H9 (cell line): ENCODE measurements around the gene SMARCA1. TPM values are rescaled to one million over a fixed set of nuclear protein-coding genes. Genes with fewer than 3 reads are reported as not detected.

Experiments
- DNase-seq: peaks from one replicate; pipeline ENCODE4 v3.0.0-alpha.2; 2017
- H2AFZ ChIP-seq: one replicate; pipeline ENCODE4 v1.6.1; 2013; ENCODE audit warnings: mild to moderate bottlenecking, low read length, control low read depth, moderate library complexity
- H2AK5ac ChIP-seq: 2 replicates; pipeline ENCODE4 v1.6.1; 2013; ENCODE audit warnings: low read length, control low read depth, mixed read lengths; ENCODE audit not compliant: insufficient read length
- H2BK120ac ChIP-seq: one replicate; pipeline ENCODE4 v1.6.1; 2013; ENCODE audit warnings: low read depth, mild to moderate bottlenecking, low read length, control low read depth, inconsistent platforms; ENCODE audit not compliant: poor library complexity, severe bottlenecking
- H2BK12ac ChIP-seq: 2 replicates; pipeline ENCODE4 v1.6.1; 2013; ENCODE audit warnings: low read length, control low read depth, mixed read lengths, low read depth; ENCODE audit not compliant: insufficient read length
- H2BK15ac ChIP-seq: 2 replicates; pipeline ENCODE4 v1.6.1; 2013; ENCODE audit warnings: low read depth, low read length, control low read depth
- H2BK20ac ChIP-seq: one replicate; pipeline ENCODE4 v1.6.1; 2013; ENCODE audit warnings: low read depth, mild to moderate bottlenecking, low read length, control low read depth, inconsistent platforms; ENCODE audit not compliant: poor library complexity, severe bottlenecking
- H2BK5ac ChIP-seq: 2 replicates; pipeline ENCODE4 v1.6.1; 2013; ENCODE audit warnings: low read length, control low read depth, mixed read lengths; ENCODE audit not compliant: insufficient read length
- H3K14ac ChIP-seq: 2 replicates; pipeline ENCODE4 v1.6.1; 2013; ENCODE audit warnings: low read length, control low read depth; ENCODE audit not compliant: insufficient read depth
- H3K18ac ChIP-seq: 2 replicates; pipeline ENCODE4 v1.6.1; 2013; ENCODE audit warnings: low read depth, mild to moderate bottlenecking, mixed read lengths, low read length, control low read depth; ENCODE audit not compliant: insufficient read length
- H3K23ac ChIP-seq: 2 replicates; pipeline ENCODE4 v1.6.1; 2013; ENCODE audit warnings: low read length, control low read depth, mixed read lengths, low read depth; ENCODE audit not compliant: insufficient read length
- H3K23me2 ChIP-seq: 2 replicates; pipeline ENCODE4 v1.6.1; 2013; ENCODE audit warnings: low read depth, mild to moderate bottlenecking, mixed read lengths, low read length, control low read depth; ENCODE audit not compliant: insufficient read length, poor library complexity, severe bottlenecking
- H3K27ac ChIP-seq: 2 replicates; pipeline ENCODE4 v1.5.1; 2013; ENCODE audit warnings: low read length, control low read depth, mixed read lengths, low read depth; ENCODE audit not compliant: insufficient read length
- H3K27me3 ChIP-seq: 2 replicates; pipeline ENCODE4 v1.6.1; 2013; ENCODE audit warnings: low read length, control low read depth, inconsistent platforms; ENCODE audit not compliant: insufficient read depth
- H3K4ac ChIP-seq: 2 replicates; pipeline ENCODE4 v1.6.1; 2013; ENCODE audit warnings: low read depth, mild to moderate bottlenecking, control low read depth, inconsistent platforms, low read length, moderate library complexity
- H3K4me1 ChIP-seq: 2 replicates; pipeline ENCODE4 v1.6.1; 2013; ENCODE audit warnings: low read length, control low read depth, inconsistent platforms; ENCODE audit not compliant: insufficient read depth
- H3K4me2 ChIP-seq: 2 replicates; pipeline ENCODE4 v1.6.1; 2013; ENCODE audit warnings: low read length, control low read depth, mixed read lengths; ENCODE audit not compliant: insufficient read length, insufficient read depth
- H3K56ac ChIP-seq: 2 replicates; pipeline ENCODE4 v1.6.1; 2013; ENCODE audit warnings: low read depth, mild to moderate bottlenecking, mixed read lengths, low read length, control low read depth; ENCODE audit not compliant: insufficient read length
- H3K79me1 ChIP-seq: 2 replicates; pipeline ENCODE4 v1.6.1; 2013; ENCODE audit warnings: low read depth, mild to moderate bottlenecking, moderate library complexity, low read length, control low read depth, inconsistent platforms; ENCODE audit not compliant: insufficient read depth, poor library complexity, severe bottlenecking
- H3K79me2 ChIP-seq: 2 replicates; pipeline ENCODE4 v1.6.1; 2013; ENCODE audit warnings: low read length, control low read depth, inconsistent platforms; ENCODE audit not compliant: insufficient read depth
- H3K9ac ChIP-seq: 2 replicates; pipeline ENCODE4 v1.6.1; 2013; ENCODE audit warnings: low read length, control low read depth, mixed read lengths; ENCODE audit not compliant: insufficient read length; ENCODE audit errors: extremely low read depth
- H3K9me3 ChIP-seq: one replicate; pipeline ENCODE4 v1.6.1; 2013; ENCODE audit warnings: low read depth, low read length, inconsistent platforms; ENCODE audit not compliant: control insufficient read depth
- H3T11ph ChIP-seq: one replicate; pipeline ENCODE4 v1.6.1; 2013; ENCODE audit warnings: mild to moderate bottlenecking, low read length, control low read depth, inconsistent platforms
- H4K20me1 ChIP-seq: one replicate; pipeline ENCODE4 v1.6.1; 2013; ENCODE audit not compliant: control insufficient read depth, insufficient read length, insufficient read depth
- H4K5ac ChIP-seq: 2 replicates; pipeline ENCODE4 v1.6.1; 2013; ENCODE audit warnings: low read depth, mild to moderate bottlenecking, mixed read lengths, low read length, control low read depth; ENCODE audit not compliant: insufficient read length
- H4K8ac ChIP-seq: replicated peaks from 2 replicates; pipeline ENCODE4 v1.6.1; 2013; ENCODE audit warnings: low read length, control low read depth, mixed read lengths, low read depth; ENCODE audit not compliant: insufficient read length
- H4K91ac ChIP-seq: 2 replicates; pipeline ENCODE4 v1.6.1; 2013; ENCODE audit warnings: low read depth, mild to moderate bottlenecking, moderate library complexity, mixed read lengths, low read length, control low read depth; ENCODE audit not compliant: insufficient read length
- H3K27ac Mint-ChIP-seq, 3 experiments: 2 replicates in 2 of 3; 3 replicates in 1 of 3; pipeline ENCODE4 v1.8.0; 2020 to 2021; ENCODE audit warnings: mixed read lengths in 3 of 3, mild to moderate bottlenecking in 1 of 3, moderate library complexity in 1 of 3
- H3K27me3 Mint-ChIP-seq: 2 replicates; pipeline ENCODE4 v1.8.0; 2021; ENCODE audit warnings: low read depth, mild to moderate bottlenecking, moderate library complexity, mixed read lengths
- H3K36me3 Mint-ChIP-seq, 3 experiments: 2 replicates in 2 of 3; 3 replicates in 1 of 3; pipeline ENCODE4 v1.8.0; 2020 to 2021; ENCODE audit warnings: low read depth in 3 of 3, mixed read lengths in 3 of 3; ENCODE audit not compliant: insufficient read depth in 1 of 3
- H3K4me1 Mint-ChIP-seq, 2 experiments: 2 replicates each; pipeline ENCODE4 v1.8.0; 2020; ENCODE audit warnings: mixed read lengths in 2 of 2
- H3K4me3 Mint-ChIP-seq, 2 experiments: 2 replicates in 1 of 2; 3 replicates in 1 of 2; pipeline ENCODE4 v1.8.0; 2020 to 2021; ENCODE audit warnings: mild to moderate bottlenecking in 2 of 2, mixed read lengths in 2 of 2, moderate library complexity in 1 of 2
- H3K9me3 Mint-ChIP-seq, 2 experiments: 2 replicates in 1 of 2; 3 replicates in 1 of 2; pipeline ENCODE4 v1.8.0; 2020; ENCODE audit warnings: mild to moderate bottlenecking in 2 of 2, mixed read lengths in 2 of 2, moderate library complexity in 1 of 2
- CTCF ChIP-seq: fragments of 200-600 bp; sonication (generic); conservative IDR thresholded peaks from 3 replicates; pipeline ENCODE4 v1.8.0; 2021; ENCODE audit warnings: antibody characterized with exemption, mild to moderate bottlenecking
- WGBS: extraction: QIAGEN DNeasy Blood & Tissue Kit; methylation state at CpG from one replicate; pipeline ENCODE4 v1.1.7; 2013; ENCODE audit warnings: missing lambda C conversion rate, low lambda C conversion rate, mixed read lengths; ENCODE audit not compliant: insufficient read length; ENCODE audit errors: extremely low coverage; 5-methylcytosine and 5-hydroxymethylcytosine counted together
- total RNA-seq: library from RNA; stranded (reverse); gene quantifications from 2 replicates; pipeline ENCODE4 v1.2.1, GENCODE V29; 2021

SMARCA1 gene
- total RNA-seq, 1 experiment from 2014 or later: 105 TPM

GRCh38 chrX:129496625-129497024 is 26.7 kb downstream of the SMARCA1 start:
- Histone ChIP-seq H3T11ph (no peak overlapping the region), H4K8ac (no peak overlapping the region), H3K18ac (no peak overlapping the region), H2AFZ (no peak overlapping the region), H4K91ac (no peak overlapping the region), H3K9me3 (no peaks in the 10 kb centered on the region), H2BK20ac (no peak overlapping the region), H2BK5ac (no peak overlapping the region), H3K56ac (no peak overlapping the region), H2BK15ac (no peak overlapping the region), H3K4me1 (no peaks in the 10 kb centered on the region), H3K79me1 (no peaks in the 10 kb centered on the region), H3K27me3 (no peaks in the 10 kb centered on the region), H3K27ac (no peak overlapping the region), H3K79me2 (no peaks in the 10 kb centered on the region), H3K23ac (no peak overlapping the region), H3K23me2 (no peaks in the 10 kb centered on the region), H2BK12ac (no peak overlapping the region), H4K20me1 (no peaks in the 10 kb centered on the region), H2BK120ac (no peak overlapping the region), H3K4me2 (no peak overlapping the region), H3K4ac (no peak overlapping the region), H3K9ac (no peak overlapping the region), H3K14ac (no peak overlapping the region), H4K5ac (no peak overlapping the region), H2AK5ac (no peak overlapping the region)
- H3K9me3 Mint-ChIP-seq: no peaks in the 10 kb centered on the region
- no peaks in the 10 kb centered on the region for H3K4me1 Mint-ChIP-seq
- no peak overlapping the region for H3K27ac Mint-ChIP-seq
- DNase-seq: no peak
- TF ChIP-seq CTCF: no peak
- no peak overlapping the region for H3K4me3 Mint-ChIP-seq
- peaks cover 27 to 82% (median 72%) of the 10 kb centered on the region in 3 experiments; a peak in 6 of 7 replicates for H3K36me3 Mint-ChIP-seq
- WGBS: no CpG with 5 or more reads among the region's 6 CpGs
- H3K27me3 Mint-ChIP-seq: no peaks in the 10 kb centered on the region
